Measurements from ENCODE around the gene LMOD3.

GRCh38 chr3:69099576-69099975, 22.8 kb downstream of the LMOD3 start:
- TF ChIP-seq CTCF (IDR thresholded peaks at IDR 0.05; ENCODE audit: insufficient read depth, low read length, poor library complexity, severe bottlenecking) = no peak
- no peak for TF ChIP-seq EZH2phosphoT487 (conservative IDR thresholded peaks at IDR 0.05; ENCODE audit: low read length)
